Suprapubic skin (tissue), 4 donors: Measurements from ENCODE around the gene DPM2. TPM values are rescaled to one million over a fixed set of nuclear protein-coding genes. Genes with fewer than 3 reads are reported as not detected.

Source experiments
- DNase-seq, 2 donors: peaks; one replicate each; pipeline ENCODE4 v3.0.0-alpha.2; 2019; ENCODE audit warnings: low spot score in 2 of 2
- H3K27ac ChIP-seq: fragments of 200-600 bp; sonication (generic); one replicate; pipeline ENCODE4 v1.5.1; 2019
- H3K27me3 ChIP-seq: fragments of 200-600 bp; sonication (generic); one replicate; pipeline ENCODE4 v1.5.1; 2019
- H3K36me3 ChIP-seq: fragments of 200-600 bp; sonication (generic); one replicate; pipeline ENCODE4 v1.5.1; 2019
- H3K4me1 ChIP-seq: fragments of 200-600 bp; sonication (generic); one replicate; pipeline ENCODE4 v1.5.1; 2019
- H3K4me3 ChIP-seq: fragments of 200-600 bp; sonication (generic); one replicate; pipeline ENCODE4 v1.5.1; 2019; ENCODE audit warnings: mild to moderate bottlenecking
- H3K9me3 ChIP-seq: fragments of 200-600 bp; sonication (generic); one replicate; pipeline ENCODE4 v1.5.1; 2019
- CTCF ChIP-seq, 2 donors: fragments of 200-600 bp in 1 of 2; fragments of 450-650 bp in 1 of 2; sonication (generic) in 1 of 2; IDR thresholded peaks; one replicate each; pipeline ENCODE4 v1.5.1; 2016 to 2019; ENCODE audit warnings: antibody characterized with exemption in 2 of 2, mild to moderate bottlenecking in 1 of 2, moderate library complexity in 1 of 2
- EP300 ChIP-seq: sonication (generic); formaldehyde crosslinking; IDR thresholded peaks from one replicate; pipeline ENCODE4 v1.6.1; 2017; ENCODE audit warnings: antibody characterized with exemption
- POLR2A ChIP-seq, 2 donors: fragments of 450-650 bp; IDR thresholded peaks; one replicate each; pipeline ENCODE4 v1.6.1; 2017; ENCODE audit warnings: antibody characterized with exemption in 2 of 2, mild to moderate bottlenecking in 2 of 2, moderate library complexity in 2 of 2
- POLR2AphosphoS5 ChIP-seq, 3 donors: sonication (generic); formaldehyde crosslinking; IDR thresholded peaks; one replicate each; pipeline ENCODE4 v1.6.1; 2017; ENCODE audit warnings: antibody characterized with exemption in 3 of 3
- WGBS: methylation state at CpG from one replicate; pipeline ENCODE4 v1.1.5; 2018; 5-methylcytosine and 5-hydroxymethylcytosine counted together
- total RNA-seq, 4 donors: library from RNA; depleted of rRNA; stranded (reverse); fragments of >200 nt; gene quantifications; one replicate each; pipeline ENCODE4 v1.1.0, GENCODE V29; 2016

The DPM2 gene
- total RNA-seq, 4 donors from 2014 or later, result 19.4 to 39.7 (median 30.6) TPM

- DNase-seq, result no peak
- peaks cover 86% of the 10 kb centered on the region for H3K4me1 ChIP-seq
Measured at GRCh38 chr9:127977884-127978647, 40.4 kb upstream of the DPM2 start.

GRCh38 chr9:127977009-127977883 lies 39.6 kb upstream of the DPM2 start:
- H3K4me1 ChIP-seq, result peaks cover 89% of the 10 kb centered on the region

More at GRCh38 chr9:127977884-127978647, 40.4 kb upstream of the DPM2 start:
- Histone ChIP-seq H3K27ac (peak overlapping the region; percentile 96), H3K27me3 (no peaks in the 10 kb centered on the region), H3K4me3 (peak overlapping the region; percentile 91), H3K9me3 (no peaks in the 10 kb centered on the region), H3K36me3 (no peaks in the 10 kb centered on the region)
- no peak for TF ChIP-seq POLR2A (IDR thresholded peaks at IDR 0.05)
- TF ChIP-seq CTCF (IDR thresholded peaks at IDR 0.05), result no peak
- TF ChIP-seq EP300, result no peak
- TF ChIP-seq POLR2AphosphoS5 (IDR thresholded peaks at IDR 0.05), result no peak
- WGBS, result 43% methylated on average over 12 of the region's 12 CpGs

GRCh38 chr9:127976498-127976897 lies 38.8 kb upstream of the DPM2 start:
- no peaks in the 10 kb centered on the region for H3K36me3 ChIP-seq
- 51% methylated on average over 6 of the region's 6 CpGs for WGBS
- H3K9me3 ChIP-seq, result no peaks in the 10 kb centered on the region
- peak overlapping the region; percentile 91 for H3K4me3 ChIP-seq
- peak overlapping the region; percentile 96 for H3K27ac ChIP-seq
- DNase-seq, result peak in 1 of 2 donors; percentile 76
- TF ChIP-seq POLR2A (IDR thresholded peaks at IDR 0.05), result no peak
- no peak for TF ChIP-seq POLR2AphosphoS5 (IDR thresholded peaks at IDR 0.05)
- no peak for TF ChIP-seq EP300
- no peak for TF ChIP-seq CTCF (IDR thresholded peaks at IDR 0.05)
- H3K27me3 ChIP-seq, result no peaks in the 10 kb centered on the region
- H3K4me1 ChIP-seq, result peaks cover 90% of the 10 kb centered on the region

More at GRCh38 chr9:127977009-127977883, 39.6 kb upstream of the DPM2 start:
- H3K27ac ChIP-seq, result peak overlapping the region; percentile 96
- no peaks in the 10 kb centered on the region for H3K36me3 ChIP-seq
- H3K9me3 ChIP-seq, result no peaks in the 10 kb centered on the region
- no peaks in the 10 kb centered on the region for H3K27me3 ChIP-seq
- 61% methylated on average over 5 of the region's 7 CpGs for WGBS
- DNase-seq, result no peak
- TF ChIP-seq POLR2AphosphoS5 (IDR thresholded peaks at IDR 0.05), result no peak
- TF ChIP-seq CTCF (IDR thresholded peaks at IDR 0.05), result no peak
- TF ChIP-seq POLR2A (IDR thresholded peaks at IDR 0.05), result no peak
- TF ChIP-seq EP300, result no peak
- peak overlapping the region; percentile 91 for H3K4me3 ChIP-seq

- Histone ChIP-seq H3K9me3 (no peaks in the 10 kb centered on the region), H3K4me1 (peaks cover 95% of the 10 kb centered on the region), H3K27ac (peak overlapping the region; percentile 96), H3K27me3 (no peaks in the 10 kb centered on the region), H3K4me3 (peak overlapping the region; percentile 91), H3K36me3 (no peaks in the 10 kb centered on the region)
- no peak for TF ChIP-seq POLR2AphosphoS5 (IDR thresholded peaks at IDR 0.05)
- no peak for TF ChIP-seq CTCF (IDR thresholded peaks at IDR 0.05)
- no peak for TF ChIP-seq POLR2A (IDR thresholded peaks at IDR 0.05)
- no peak for TF ChIP-seq EP300
- no peak for DNase-seq
- 70% methylated on average over 9 of the region's 10 CpGs for WGBS
Measured at GRCh38 chr9:127975376-127976315, 38.0 kb upstream of the DPM2 start.
